GM19238 (cell line): ENCODE measurements around the gene ENG.
"Not testable (repeated sequence)": the region's sequence is repeated elsewhere in the genome, so short reads cannot be mapped to it uniquely, and the experiment has no call there.

Source experiments
- DNase-seq: peaks from one replicate; pipeline ENCODE4 v3.0.0; 2011; ENCODE audit warnings: low spot score; ENCODE audit not compliant: insufficient read length

ENG gene

GRCh38 chr9:127794001-127794791, 60.3 kb downstream of the ENG start:
- no peak for DNase-seq

- no peak for DNase-seq
Observed at GRCh38 chr9:127793093-127793708, 61.3 kb downstream of the ENG start.

GRCh38 chr9:127792417-127793031, 61.9 kb downstream of the ENG start:
- no peak for DNase-seq

GRCh38 chr9:127791085-127791484, 63.4 kb downstream of the ENG start:
- DNase-seq, result no peak

GRCh38 chr9:127790094-127790855, 64.2 kb downstream of the ENG start:
- DNase-seq, result no peak

- no peak for DNase-seq
Observed at GRCh38 chr9:127789179-127789578, 65.3 kb downstream of the ENG start.

GRCh38 chr9:127788337-127789011, 66.0 kb downstream of the ENG start:
- DNase-seq, result no peak

- no peak for DNase-seq
Observed at GRCh38 chr9:127786773-127787104, 67.7 kb downstream of the ENG start.

- DNase-seq, result peak; percentile 92
Observed at GRCh38 chr9:127785933-127786772, 68.3 kb downstream of the ENG start, which contains the start of gene CDK9. TSS of gene CDK9 (plus strand) at chr9:127786034. CDS start at chr9:127786149, 115 bp downstream.

- peak; percentile 89 for DNase-seq
Observed at GRCh38 chr9:127785023-127785932, 69.2 kb downstream of the ENG start.

GRCh38 chr9:127783111-127784008, 71.1 kb downstream of the ENG start:
- peak; percentile 53 for DNase-seq

GRCh38 chr9:127781806-127782205, 72.7 kb downstream of the ENG start:
- DNase-seq, result no peak

- not testable (repeated sequence) for DNase-seq
Observed at GRCh38 chr9:127780909-127781308, 73.5 kb downstream of the ENG start.

GRCh38 chr9:127780126-127780885, 74.2 kb downstream of the ENG start:
- no peak for DNase-seq

GRCh38 chr9:127779136-127779981, 75.1 kb downstream of the ENG start:
- peak; percentile 52 for DNase-seq

- no peak for DNase-seq
Observed at GRCh38 chr9:127778280-127779135, 76.0 kb downstream of the ENG start, which contains the start of gene SH2D3C. TSS of gene SH2D3C (minus strand) at chr9:127778666. CDS start at chr9:127778627, 39 bp downstream.
